Muscle of back (tissue), 11 donors: Measurements from ENCODE around the gene SUCNR1. TPM values are rescaled to one million over a fixed set of nuclear protein-coding genes. Genes with fewer than 3 reads are reported as not detected.
"Not testable (repeated sequence)": the region's sequence is repeated elsewhere in the genome, so short reads cannot be mapped to it uniquely, and the experiment has no call there.

Source experiments
- DNase-seq, 3 donors: peaks; one replicate each; pipeline versions ENCODE4 v3.0.0 to v3.0.0-alpha.2; 2013
- polyA plus RNA-seq, 10 donors: library from polyadenylated mRNA; unstranded; fragments of 120-200 nt; gene quantifications; one replicate each; pipeline ENCODE4 v1.2.1, GENCODE V29; 2013; ENCODE audit not compliant: insufficient read length in 10 of 10

SUCNR1 gene
- polyA plus RNA-seq, 10 donors: 0.04 to 0.29 (median 0.08) TPM; not detected in 1

GRCh38 chr3:151900884-151901643 is 27.6 kb downstream of the SUCNR1 start:
- DNase-seq: no peak

DNA sequence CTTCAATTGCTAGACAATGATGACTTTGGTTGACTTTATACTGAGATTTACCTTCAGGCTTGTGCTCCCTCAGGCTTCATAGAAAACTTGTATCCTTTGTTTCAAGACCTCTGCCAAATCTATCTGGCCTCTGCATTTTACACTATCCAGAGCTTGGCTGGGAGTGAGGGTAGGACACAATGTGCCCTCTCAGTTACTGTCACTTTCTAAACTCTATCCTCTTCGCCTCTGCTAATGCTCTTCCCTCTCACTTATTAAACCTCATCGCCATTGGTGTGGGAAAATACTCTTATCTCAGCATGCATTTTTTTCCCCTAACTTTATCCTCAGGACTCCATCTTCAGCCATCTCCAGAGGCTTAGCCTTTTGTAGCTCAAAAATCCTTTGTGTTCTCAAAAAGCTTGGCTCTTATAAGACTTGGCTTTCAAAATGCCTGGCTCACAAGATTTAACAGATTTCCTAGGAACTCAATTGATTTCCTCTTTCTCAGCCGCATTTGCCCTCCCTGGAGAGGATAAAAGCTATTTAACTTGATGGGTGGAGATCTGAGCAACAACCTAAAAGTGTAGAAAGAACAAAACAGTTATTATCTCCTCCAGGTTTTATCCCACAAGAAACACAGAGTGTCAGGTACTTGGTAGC is 28.3 kb downstream of the SUCNR1 start:
- peak in 1 of 3 donors; percentile 60 for DNase-seq

DNA sequence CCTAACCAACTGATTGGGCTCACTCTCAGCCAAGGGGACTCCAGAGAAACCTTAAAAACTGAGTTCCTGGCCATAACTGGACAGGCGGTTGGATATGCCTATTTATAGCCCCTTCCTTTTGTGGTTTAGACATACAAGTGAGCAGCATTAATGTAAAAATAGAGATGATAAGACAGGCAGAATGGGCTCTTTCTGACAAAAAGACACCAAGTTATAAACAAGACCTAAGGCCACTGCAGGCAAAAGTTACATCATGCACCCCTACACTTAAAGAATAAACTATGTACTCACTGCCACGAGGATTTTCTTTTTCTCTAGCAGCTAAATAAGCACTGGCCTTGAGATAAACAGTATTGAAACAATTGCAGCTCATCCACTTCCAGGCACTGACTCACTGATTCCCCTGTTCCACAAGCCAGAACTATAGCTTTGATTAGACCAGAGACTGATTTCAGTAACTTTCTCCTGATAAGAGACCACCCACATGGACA is 30.1 kb downstream of the SUCNR1 start:
- DNase-seq: peak in 2 of 3 donors; percentile 49 to 59

DNA sequence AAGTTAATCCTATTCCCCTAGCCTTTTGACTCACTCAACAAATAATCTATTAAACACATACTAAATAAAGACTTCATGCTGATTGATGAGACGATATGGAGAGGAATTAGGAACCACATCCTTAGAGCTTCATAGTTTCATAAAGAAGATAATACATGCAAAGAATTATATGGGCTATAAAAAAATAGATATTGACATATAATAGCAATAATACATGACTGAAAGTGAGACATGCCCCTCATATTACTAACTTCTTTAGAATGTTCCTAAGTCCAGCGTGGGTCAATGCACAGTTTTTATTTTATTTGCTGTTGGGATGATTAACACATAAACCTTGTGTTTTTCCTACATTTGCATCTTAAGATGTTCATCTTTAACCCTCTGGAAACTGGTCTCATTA is 32.2 kb downstream of the SUCNR1 start:
- no peak for DNase-seq

GRCh38 chr3:151906751-151907150 is 33.3 kb downstream of the SUCNR1 start:
- no peak for DNase-seq

DNA sequence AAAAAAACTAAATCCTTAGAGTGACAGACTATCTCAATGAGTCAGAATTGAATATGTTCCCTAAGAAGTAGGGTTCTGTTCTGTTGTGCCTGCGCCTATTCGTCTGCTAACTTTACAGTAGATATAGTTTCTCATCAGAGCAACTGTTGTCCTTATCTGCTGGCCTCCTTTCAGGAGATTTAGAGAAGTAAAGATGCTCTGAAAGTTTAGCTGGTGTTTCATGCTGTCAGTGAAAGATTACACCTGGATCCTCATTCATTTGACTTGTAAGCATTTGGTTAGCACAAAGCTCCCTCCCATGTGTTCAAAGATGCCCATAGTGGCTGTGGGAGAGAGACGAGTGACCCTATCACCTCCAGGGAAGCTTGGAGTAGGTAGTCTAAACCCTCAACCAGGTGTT is 35.0 kb downstream of the SUCNR1 start:
- no peak for DNase-seq

DNA sequence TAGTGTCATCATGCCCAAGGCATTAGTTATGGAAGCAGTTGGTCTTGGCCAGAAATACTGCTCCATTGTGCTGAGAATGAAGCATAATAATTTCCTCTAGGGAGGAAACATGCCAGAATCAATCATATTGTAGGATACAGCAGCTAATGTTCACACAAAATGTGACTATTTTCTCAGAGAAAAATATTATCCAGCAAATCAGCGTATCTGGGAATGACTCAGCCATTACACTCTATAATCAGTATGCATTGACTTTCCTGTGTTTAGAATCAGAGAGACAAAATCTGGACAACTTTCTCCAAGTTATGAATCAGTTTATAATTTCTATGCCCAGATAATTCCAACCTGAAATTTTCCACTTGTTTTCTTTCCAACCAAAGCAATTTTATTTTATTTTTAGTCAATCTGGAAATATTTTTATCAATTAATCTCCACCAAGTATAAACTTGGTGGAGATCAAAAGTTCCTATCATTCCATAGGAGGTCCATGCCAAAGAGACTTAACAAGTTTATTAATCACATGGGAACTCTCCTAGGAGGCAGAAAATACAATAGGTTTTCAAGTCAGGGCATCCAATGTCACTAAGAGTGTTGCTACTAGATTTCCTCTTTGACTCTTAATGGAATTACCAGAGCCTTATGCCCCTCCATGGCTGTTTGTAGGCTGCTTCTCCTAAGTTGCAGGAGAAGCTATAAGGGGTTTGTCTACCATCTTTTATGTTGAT is 36.4 kb downstream of the SUCNR1 start:
- no peak for DNase-seq

DNA sequence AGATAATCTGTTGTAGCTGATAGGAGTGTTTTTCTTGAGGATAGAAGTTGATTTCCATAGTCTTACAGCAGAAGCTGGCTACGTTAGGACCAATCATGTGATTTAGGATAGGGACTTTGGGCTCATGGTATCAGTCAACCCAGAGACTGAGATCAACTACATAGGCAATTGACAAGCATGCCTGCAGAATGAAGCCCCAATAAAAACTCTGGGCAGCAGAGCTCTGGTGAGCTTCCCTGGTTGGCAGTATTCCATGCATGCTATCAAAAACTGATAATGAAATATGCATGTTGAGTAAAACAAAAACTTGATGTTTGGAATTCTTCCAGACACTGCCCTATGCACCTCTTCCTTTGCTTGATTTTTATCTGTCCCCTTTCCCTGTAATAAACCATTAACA is 38.0 kb downstream of the SUCNR1 start:
- no peak for DNase-seq

GRCh38 chr3:151912028-151912427 is 38.6 kb downstream of the SUCNR1 start:
- no peak for DNase-seq

GRCh38 chr3:151916781-151917180 is 43.3 kb downstream of the SUCNR1 start:
- no peak for DNase-seq

- DNase-seq: peak in 2 of 3 donors; percentile 60 to 78
Measured at GRCh38 chr3:151918253-151919029, 45.0 kb downstream of the SUCNR1 start.

- no peak for DNase-seq
Measured at GRCh38 chr3:151919030-151919328, 45.5 kb downstream of the SUCNR1 start.

GRCh38 chr3:151919446-151919845 is 46.0 kb downstream of the SUCNR1 start:
- no peak for DNase-seq

DNA sequence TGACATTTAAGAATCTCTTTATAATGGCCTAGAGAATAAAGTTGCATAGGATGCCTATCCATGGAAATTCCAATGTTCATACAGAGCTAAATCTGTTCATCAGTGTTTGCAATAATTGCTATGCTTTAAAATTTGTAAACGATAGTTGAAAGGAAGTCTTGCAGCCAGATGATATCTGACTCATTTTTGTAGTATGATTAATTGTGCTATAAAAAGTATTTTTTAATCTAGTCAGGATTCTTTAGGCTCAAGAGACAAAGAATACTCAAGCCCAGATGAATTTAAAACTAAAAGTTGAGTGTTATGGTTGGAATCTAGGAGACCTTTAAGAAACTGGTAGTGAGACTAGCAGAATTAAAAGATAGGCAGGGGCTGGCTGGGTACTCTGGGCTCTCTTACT is 50.5 kb downstream of the SUCNR1 start:
- DNase-seq: no peak

- DNase-seq: no peak
Measured at GRCh38 chr3:151924753-151925152, 51.3 kb downstream of the SUCNR1 start.

GRCh38 chr3:151925419-151925818 is 52.0 kb downstream of the SUCNR1 start:
- DNase-seq: no peak

- no peak for DNase-seq
Measured at GRCh38 chr3:151925876-151926275, 52.4 kb downstream of the SUCNR1 start.

- peak in 2 of 3 donors; percentile 54 to 72 for DNase-seq
Measured at GRCh38 chr3:151926956-151927355, 53.5 kb downstream of the SUCNR1 start.

- DNase-seq: not testable (repeated sequence)
Measured at GRCh38 chr3:151927915-151928525, 54.6 kb downstream of the SUCNR1 start.

- no peak for DNase-seq
Measured at GRCh38 chr3:151931171-151931570, 57.7 kb downstream of the SUCNR1 start.

DNA sequence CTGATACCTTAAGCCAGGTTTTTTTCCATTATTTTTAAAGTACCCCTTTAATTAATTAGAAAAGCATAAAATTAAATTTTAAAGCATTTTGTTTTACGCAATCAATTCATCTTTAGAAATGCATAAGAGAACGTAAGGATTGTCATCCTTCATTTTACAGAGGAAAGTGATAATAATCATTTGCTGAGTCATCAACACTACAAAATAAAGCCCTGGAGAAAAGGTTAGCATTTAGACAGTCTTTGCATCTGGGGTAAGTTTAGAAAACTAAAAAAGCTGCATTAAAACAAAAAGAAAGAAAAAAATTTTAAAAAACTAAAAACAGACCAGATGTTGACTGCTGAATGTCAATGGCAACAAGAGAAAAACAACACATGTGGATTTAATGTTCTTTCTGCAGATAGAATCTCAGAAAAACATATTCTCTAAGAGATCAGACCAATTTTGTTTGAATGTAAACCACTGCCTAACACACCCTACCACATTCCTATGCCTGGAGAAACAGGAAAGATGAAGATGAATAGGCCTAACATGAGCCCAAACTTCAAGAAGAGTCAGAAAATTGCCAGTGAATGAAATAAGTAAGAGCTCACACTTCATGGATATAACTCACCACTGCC is 59.9 kb downstream of the SUCNR1 start:
- peak in 2 of 3 donors; percentile 36 to 77 for DNase-seq
